Keratinocyte (primary cell): ENCODE measurements around the gene KCNC3. TPM values are rescaled to one million over a fixed set of nuclear protein-coding genes. Genes with fewer than 3 reads are reported as not detected.
A peak's percentile ranks its signal among the peaks of the same experiment; 100 is the strongest.

ENCODE experiments used
- DNase-seq: peaks from one replicate; pipeline ENCODE4 v3.0.0-alpha.2; 2011; ENCODE audit warnings: low read depth, missing footprints, low spot score
- FAIRE-seq: peaks from 2 replicates; lab custom pipeline; 2011; peaks lifted over from hg19 to GRCh38; lab: Jason Lieb, UNC
- H2AFZ ChIP-seq: 2 replicates; pipeline ENCODE4 v1.6.0; 2012; ENCODE audit warnings: low read length, control low read depth, inconsistent platforms; ENCODE audit not compliant: control insufficient read depth
- H3K27ac ChIP-seq: 2 replicates; pipeline ENCODE4 v1.5.1; 2011; ENCODE audit warnings: low read length; ENCODE audit not compliant: control insufficient read depth, insufficient read depth
- H3K27me3 ChIP-seq: 3 replicates; pipeline ENCODE4 v1.6.0; 2011; ENCODE audit warnings: low read length; ENCODE audit not compliant: control insufficient read depth, insufficient read depth; ENCODE audit errors: extremely low read depth
- H3K36me3 ChIP-seq, 2 experiments: 2 replicates in 1 of 2; 3 replicates in 1 of 2; pipeline ENCODE4 v1.5.1; 2011; ENCODE audit warnings: low read length in 2 of 2, mild to moderate bottlenecking in 1 of 2; ENCODE audit not compliant: control insufficient read depth in 2 of 2, insufficient read depth in 2 of 2; ENCODE audit errors: extremely low read depth in 1 of 2
- H3K4me1 ChIP-seq: 3 replicates; pipeline ENCODE4 v1.5.1; 2011; ENCODE audit warnings: low read length; ENCODE audit not compliant: control insufficient read depth, insufficient read depth; ENCODE audit errors: extremely low read depth
- H3K4me2 ChIP-seq: 3 replicates; pipeline ENCODE4 v1.6.0; 2011; ENCODE audit warnings: low read depth, low read length; ENCODE audit not compliant: control insufficient read depth, insufficient read depth; ENCODE audit errors: extremely low read depth
- H3K4me3 ChIP-seq, 3 experiments: fragments of 200-600 bp in 1 of 3; sonication (generic) in 1 of 3; 2 replicates in 2 of 3; 3 replicates in 1 of 3; pipeline ENCODE4 v1.5.1; 2011 to 2016; ENCODE audit warnings: low read length in 3 of 3, mild to moderate bottlenecking in 3 of 3, control low read depth in 2 of 3, inconsistent platforms in 1 of 3, low read depth in 1 of 3, mixed read lengths in 1 of 3, mixed run types in 1 of 3, moderate library complexity in 1 of 3; ENCODE audit not compliant: control insufficient read depth in 2 of 3, insufficient read depth in 2 of 3; ENCODE audit errors: extremely low read depth in 1 of 3
- H3K79me2 ChIP-seq: 2 replicates; pipeline ENCODE4 v1.6.0; 2012; ENCODE audit warnings: low read length; ENCODE audit not compliant: control insufficient read depth, insufficient read depth
- H3K9ac ChIP-seq: 3 replicates; pipeline ENCODE4 v1.6.0; 2011; ENCODE audit warnings: low read length; ENCODE audit not compliant: control insufficient read depth, insufficient read depth; ENCODE audit errors: extremely low read depth
- H3K9me1 ChIP-seq: 3 replicates; pipeline ENCODE4 v1.6.0; 2011; ENCODE audit warnings: low read length; ENCODE audit not compliant: control insufficient read depth, insufficient read depth; ENCODE audit errors: extremely low read depth
- H3K9me3 ChIP-seq: 2 replicates; pipeline ENCODE4 v1.5.1; 2012; ENCODE audit warnings: low read depth, low read length; ENCODE audit not compliant: control insufficient read depth
- H4K20me1 ChIP-seq: 3 replicates; pipeline ENCODE4 v1.6.0; 2011; ENCODE audit warnings: low read length; ENCODE audit not compliant: control insufficient read depth, insufficient read depth; ENCODE audit errors: extremely low read depth
- EZH2 ChIP-seq: IDR thresholded peaks from one replicate; pipeline ENCODE4 v1.6.1; 2012; ENCODE audit warnings: inconsistent platforms, mild to moderate bottlenecking, low read length, moderate library complexity
- dilution Hi-C: fragments of 300-500 bp; cut with MboI; formaldehyde crosslinking; loops from one replicate; pipeline ENCODE4 v1.7.0; 2020; ENCODE audit warnings: low sequenced_read_pairs; ENCODE audit not compliant: extremely low pct_ligation_motif_present
- polyA plus RNA-seq, 5 experiments: library from polyadenylated mRNA; depleted of rRNA in 3 of 5; stranded (reverse) in 3 of 5; stranded (forward) in 1 of 5; unstranded in 1 of 5; fragments of >200 nt; gene quantifications; 1 replicate in 1 of 5; 2 replicates in 3 of 5; 3 replicates in 1 of 5; pipeline versions ENCODE4 v1.2.1 to v1.2.3, GENCODE V29; 2011 to 2012; ENCODE audit warnings: missing spikeins in 2 of 5, low read depth in 1 of 5, low replicate concordance in 1 of 5
- TF ChIP-seq, protein P1 (sequence below), 3 experiments: IDR thresholded peaks in 1 of 3; conservative IDR thresholded peaks in 1 of 3; optimal IDR thresholded peaks in 1 of 3; 2 replicates in 2 of 3; 3 replicates in 1 of 3; pipeline versions ENCODE3 to v1.5.1; 2011; ENCODE audit warnings: low read length in 3 of 3, mild to moderate bottlenecking in 3 of 3, moderate library complexity in 2 of 3, control low read depth in 1 of 3, inconsistent platforms in 1 of 3; ENCODE audit not compliant: insufficient read depth in 2 of 3; ENCODE audit errors: extremely low read depth in 1 of 3

KCNC3 gene
- polyA plus RNA-seq, 1 donor (not counting 4 experiments of a cell fraction or from before 2014, with no cell fraction given) = 0.01 TPM

DNA sequence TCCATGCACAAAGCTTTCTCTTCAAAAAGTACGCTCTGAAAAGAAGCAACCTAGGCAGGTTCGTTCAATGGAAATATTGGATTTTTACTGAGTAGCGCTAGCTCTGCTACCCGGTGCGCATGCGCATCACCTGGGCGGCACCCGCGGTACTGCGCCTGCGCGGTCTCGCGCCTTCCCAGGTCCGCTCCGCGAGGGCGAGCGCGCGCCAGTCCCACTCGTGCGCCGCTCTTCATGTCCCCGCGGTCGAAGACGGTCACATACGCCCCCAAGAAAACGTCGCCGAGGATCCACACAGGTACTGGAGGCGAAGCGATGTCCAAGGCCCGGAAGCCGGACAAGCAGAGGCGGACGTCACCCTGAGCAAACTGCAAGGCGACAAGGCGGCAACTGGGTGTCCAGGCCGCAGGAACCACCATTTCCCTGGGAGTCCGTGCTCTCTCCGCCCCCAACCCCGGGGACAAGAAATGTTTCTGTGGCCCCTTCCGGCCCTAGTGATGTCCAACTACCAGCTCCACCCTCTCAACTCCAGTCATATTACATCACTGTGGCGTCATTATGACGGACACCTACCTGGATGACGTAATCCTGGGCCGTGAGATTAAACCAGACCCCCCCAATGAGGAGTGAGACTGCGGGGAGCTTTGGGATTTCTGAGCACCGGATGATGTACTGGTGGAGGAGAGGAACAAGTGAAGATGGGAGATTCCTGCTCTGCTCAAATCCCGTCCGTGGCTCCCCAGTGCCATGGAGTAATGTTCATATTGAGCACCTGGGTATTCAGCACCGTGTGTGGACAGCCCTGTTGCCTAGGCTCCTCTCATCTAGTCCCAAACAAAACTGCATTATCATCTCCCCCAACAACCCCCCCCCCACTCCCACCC, 4.8 kb upstream of the KCNC3 start:
- Histone ChIP-seq H3K9me1 (no peaks in the 10 kb centered on the region), H3K9me3 (peaks cover 12% of the 10 kb centered on the region), H3K36me3 (no peaks in the 10 kb centered on the region), H3K27ac (no peak overlapping the region), H4K20me1 (no peaks in the 10 kb centered on the region), H2AFZ (peak overlapping the region; percentile 99), H3K4me1 (peaks cover 3% of the 10 kb centered on the region), H3K9ac (no peak overlapping the region), H3K4me3 (peak overlapping the region; percentile 30 to 79 (median 51)), H3K27me3 (peaks cover 43% of the 10 kb centered on the region), H3K4me2 (peak overlapping the region; percentile 80), H3K79me2 (no peaks in the 10 kb centered on the region)
- TF ChIP-seq EZH2 = no peak
- TF ChIP-seq, protein P1, sequence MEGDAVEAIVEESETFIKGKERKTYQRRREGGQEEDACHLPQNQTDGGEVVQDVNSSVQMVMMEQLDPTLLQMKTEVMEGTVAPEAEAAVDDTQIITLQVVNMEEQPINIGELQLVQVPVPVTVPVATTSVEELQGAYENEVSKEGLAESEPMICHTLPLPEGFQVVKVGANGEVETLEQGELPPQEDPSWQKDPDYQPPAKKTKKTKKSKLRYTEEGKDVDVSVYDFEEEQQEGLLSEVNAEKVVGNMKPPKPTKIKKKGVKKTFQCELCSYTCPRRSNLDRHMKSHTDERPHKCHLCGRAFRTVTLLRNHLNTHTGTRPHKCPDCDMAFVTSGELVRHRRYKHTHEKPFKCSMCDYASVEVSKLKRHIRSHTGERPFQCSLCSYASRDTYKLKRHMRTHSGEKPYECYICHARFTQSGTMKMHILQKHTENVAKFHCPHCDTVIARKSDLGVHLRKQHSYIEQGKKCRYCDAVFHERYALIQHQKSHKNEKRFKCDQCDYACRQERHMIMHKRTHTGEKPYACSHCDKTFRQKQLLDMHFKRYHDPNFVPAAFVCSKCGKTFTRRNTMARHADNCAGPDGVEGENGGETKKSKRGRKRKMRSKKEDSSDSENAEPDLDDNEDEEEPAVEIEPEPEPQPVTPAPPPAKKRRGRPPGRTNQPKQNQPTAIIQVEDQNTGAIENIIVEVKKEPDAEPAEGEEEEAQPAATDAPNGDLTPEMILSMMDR (optimal IDR thresholded peaks at IDR 0.05 in 1 of 3, IDR thresholded peaks at IDR 0.05 in 1 of 3, conservative IDR thresholded peaks at IDR 0.05 in 1 of 3; ENCODE audit: extremely low read depth in 1 of 3, insufficient read depth in 2 of 3, low read length in 3 of 3) = no peak
- FAIRE-seq = no peak
- dilution Hi-C loops = no loop called here
- no peak for DNase-seq

DNA sequence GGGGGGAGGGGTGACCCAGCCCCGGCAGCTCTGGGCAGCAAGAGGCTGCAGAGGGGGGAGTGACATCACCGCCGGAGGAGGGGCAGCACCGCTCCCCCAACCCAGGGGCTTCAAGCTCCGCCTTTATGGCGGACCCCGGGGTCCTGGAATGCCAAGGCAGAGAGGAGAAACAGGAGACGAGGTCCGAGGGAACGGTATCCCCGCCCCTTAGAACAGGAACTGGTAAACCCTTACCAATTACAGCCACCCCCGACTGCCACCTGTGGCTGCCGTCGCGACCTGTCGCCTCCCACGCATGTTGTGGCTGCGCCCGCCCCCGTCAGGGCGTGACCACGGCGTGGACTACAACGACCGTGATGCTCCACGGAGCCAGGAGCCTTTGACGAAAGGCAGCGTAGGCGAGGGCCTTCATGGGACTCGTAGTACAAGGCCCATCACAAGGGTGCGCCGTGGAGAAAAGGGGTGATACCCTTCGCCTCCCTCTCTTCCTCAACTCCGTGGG, 4.1 kb upstream of the KCNC3 start:
- H3K9ac ChIP-seq = no peak overlapping the region
- H3K27ac ChIP-seq = no peak overlapping the region
- dilution Hi-C loops = no loop called here
- H3K4me1 ChIP-seq = peaks cover 3% of the 10 kb centered on the region
- H3K36me3 ChIP-seq = no peaks in the 10 kb centered on the region
- peaks cover 12% of the 10 kb centered on the region for H3K9me3 ChIP-seq
- DNase-seq (no peak), FAIRE-seq (no peak)
- TF ChIP-seq, protein P1 (optimal IDR thresholded peaks at IDR 0.05 in 1 of 3, IDR thresholded peaks at IDR 0.05 in 1 of 3, conservative IDR thresholded peaks at IDR 0.05 in 1 of 3; ENCODE audit: extremely low read depth in 1 of 3, insufficient read depth in 2 of 3, low read length in 3 of 3) = no peak
- no peak for TF ChIP-seq EZH2
- no peaks in the 10 kb centered on the region for H3K79me2 ChIP-seq
- peak overlapping the region; percentile 99 for H2AFZ ChIP-seq
- peak overlapping the region; percentile 80 for H3K4me2 ChIP-seq
- peaks cover 47% of the 10 kb centered on the region for H3K27me3 ChIP-seq
- H3K9me1 ChIP-seq = no peaks in the 10 kb centered on the region
- H3K4me3 ChIP-seq = peak overlapping the region; percentile 30 to 79 (median 51)
- H4K20me1 ChIP-seq = no peaks in the 10 kb centered on the region
